Body of pancreas (tissue), 4 donors: Measurements from ENCODE around the gene ARHGAP27. TPM values are rescaled to one million over a fixed set of nuclear protein-coding genes. Genes with fewer than 3 reads are reported as not detected.

Source experiments
- ATAC-seq: fragments of 150-250 bp; one replicate; pipeline ENCODE4 v1.9.1; 2016
- DNase-seq, 4 donors: peaks; one replicate each; pipeline ENCODE4 v3.0.0-alpha.2; 2019
- H3K27ac ChIP-seq, 4 donors: fragments of 200-600 bp; sonication (generic); 1 replicate in 3 of 4; 2 replicates in 1 of 4; pipeline versions ENCODE4 v1.5.1 to v1.6.1; 2016 to 2019; ENCODE audit warnings: mild to moderate bottlenecking in 1 of 4, mixed read lengths in 1 of 4, moderate library complexity in 1 of 4
- H3K27me3 ChIP-seq, 2 donors: fragments of 200-600 bp; sonication (generic); one replicate each; pipeline ENCODE4 v1.6.0; 2016; ENCODE audit warnings: mild to moderate bottlenecking in 1 of 2
- H3K36me3 ChIP-seq, 2 donors: fragments of 200-600 bp; sonication (generic); replicated peaks in 1 of 2; 2 replicates each; pipeline ENCODE4 v1.5.1; 2016; ENCODE audit warnings: low read depth in 2 of 2; ENCODE audit not compliant: insufficient read depth in 1 of 2
- H3K4me1 ChIP-seq: fragments of 200-600 bp; sonication (generic); one replicate; pipeline ENCODE4 v1.6.0; 2016
- H3K4me3 ChIP-seq, 2 donors: fragments of 200-600 bp; sonication (generic); 1 replicate in 1 of 2; 2 replicates in 1 of 2; pipeline ENCODE4 v1.5.1; 2016 to 2019
- H3K9me3 ChIP-seq, 3 donors: fragments of 200-600 bp; sonication (generic); 1 replicate in 2 of 3; 2 replicates in 1 of 3; pipeline ENCODE4 v1.5.1; 2016
- CTCF ChIP-seq, 7 experiments: fragments of 450-650 bp in 4 of 7; fragments of 200-600 bp in 3 of 7; sonication (generic) in 3 of 7; IDR thresholded peaks; one replicate each; pipeline ENCODE4 v1.5.1; 2016 to 2019; ENCODE audit warnings: antibody characterized with exemption in 7 of 7
- POLR2A ChIP-seq, 3 donors: fragments of 450-650 bp; IDR thresholded peaks; one replicate each; pipeline ENCODE4 v1.6.1; 2016; ENCODE audit warnings: antibody characterized with exemption in 3 of 3, mild to moderate bottlenecking in 2 of 3
- WGBS, 2 donors: methylation state at CpG; one replicate each; pipeline ENCODE4 v1.1.5; 2017; 5-methylcytosine and 5-hydroxymethylcytosine counted together
- intact Hi-C: fragments of 100-400 bp; cut with DNase I; formaldehyde crosslinking; loops from one replicate; pipeline ENCODE4 v1.15.1; 2023
- total RNA-seq, 2 donors: library from RNA; depleted of rRNA; stranded (reverse); fragments of >200 nt; gene quantifications; one replicate each; pipeline ENCODE4 v1.1.0, GENCODE V29; 2016

ARHGAP27 gene
- total RNA-seq, 2 donors from 2014 or later, result 12.7 to 35.3 TPM

- Histone ChIP-seq H3K9me3 (no peaks in the 10 kb centered on the region), H3K36me3 (no peaks in the 10 kb centered on the region), H3K4me1 (no peaks in the 10 kb centered on the region), H3K27ac (peak overlapping the region in 1 of 4 donors; percentile 71), H3K4me3 (no peak overlapping the region), H3K27me3 (no peaks in the 10 kb centered on the region)
- 55% methylated on average over 5 of the region's 5 CpGs; no CpG with 5 or more reads in 1 of the 2 donors for WGBS, 2 donors
- TF ChIP-seq POLR2A (IDR thresholded peaks at IDR 0.05) (no peak), CTCF (IDR thresholded peaks at IDR 0.05) (no peak)
- DNase-seq, result no peak
- intact Hi-C loops, result no loop called here
- ATAC-seq, result no peak
Measured at GRCh38 chr17:45409659-45410076, 23.0 kb downstream of the ARHGAP27 start.

DNA sequence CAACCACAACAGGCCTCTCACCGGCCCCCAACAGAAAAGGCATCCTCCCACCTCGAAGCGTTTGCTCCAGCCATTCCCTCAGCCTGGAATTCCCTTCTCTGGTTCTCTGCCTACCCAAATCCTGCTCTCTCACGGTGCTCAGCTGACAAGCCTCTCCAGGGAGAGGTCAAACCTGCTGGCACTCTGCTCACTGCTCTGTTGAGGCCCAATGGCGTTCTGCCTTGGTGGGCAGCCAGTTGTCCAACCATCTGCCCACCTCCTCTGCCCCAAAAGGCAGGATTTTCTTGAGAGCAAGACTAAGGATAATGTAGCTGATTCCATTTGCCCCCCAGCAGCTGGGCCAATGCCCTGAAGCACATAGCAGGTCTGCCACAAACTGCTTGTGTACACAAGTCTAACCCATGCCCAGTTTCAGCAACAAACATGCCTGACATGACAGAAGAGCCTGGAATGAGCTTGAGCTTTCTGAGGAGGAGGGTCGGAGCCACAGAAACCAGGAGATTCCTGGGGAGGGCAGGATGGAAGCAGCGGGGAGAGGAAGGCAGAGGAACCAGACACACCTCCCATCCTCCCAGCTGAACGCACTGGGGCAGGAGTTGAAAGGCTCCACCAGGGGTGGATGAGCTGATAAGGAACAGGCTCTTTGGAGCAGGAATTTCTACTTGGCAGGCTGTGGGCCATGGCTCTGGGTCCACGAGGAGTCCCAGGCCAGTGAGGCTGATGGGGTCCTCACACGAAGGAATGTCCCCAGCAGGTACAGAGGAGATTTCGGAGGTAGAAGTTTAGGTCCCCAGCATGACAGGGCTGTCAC lies 23.9 kb downstream of the ARHGAP27 start:
- intact Hi-C loops, result no loop called here
- H3K27ac ChIP-seq, result no peak overlapping the region

DNA sequence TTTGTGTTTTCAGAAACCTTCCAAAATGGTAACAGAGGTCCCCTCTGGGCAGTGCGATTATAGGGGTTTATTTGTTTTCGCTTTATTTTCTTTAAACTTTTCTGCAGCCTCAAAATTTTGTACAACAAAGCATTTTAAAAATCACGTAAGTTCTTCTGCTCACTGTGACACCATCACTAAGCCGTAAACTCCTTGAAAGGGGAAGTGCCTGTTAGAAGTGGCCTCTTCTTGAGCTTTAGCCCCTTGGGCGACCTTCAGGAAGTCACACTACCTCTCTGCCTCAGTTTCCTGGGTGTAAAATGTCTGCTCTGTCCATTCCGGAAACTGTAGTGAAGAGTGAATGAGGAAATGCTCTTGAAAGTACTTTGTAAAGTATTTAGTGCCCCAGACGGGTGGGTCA lies 26.6 kb downstream of the ARHGAP27 start:
- H3K4me1 ChIP-seq, result no peaks in the 10 kb centered on the region

More for the DNA sequence above, 23.9 kb downstream of the ARHGAP27 start:
- Histone ChIP-seq H3K27me3 (no peaks in the 10 kb centered on the region), H3K4me1 (no peaks in the 10 kb centered on the region), H3K36me3 (no peaks in the 10 kb centered on the region), H3K4me3 (no peak overlapping the region), H3K9me3 (no peaks in the 10 kb centered on the region)
- no peak for DNase-seq
- 59 to 70% methylated on average over 11 of the region's 11 CpGs for WGBS, 2 donors
- TF ChIP-seq POLR2A (IDR thresholded peaks at IDR 0.05) (no peak), CTCF (IDR thresholded peaks at IDR 0.05) (no peak)
- no peak for ATAC-seq

GRCh38 chr17:45405250-45406086 lies 27.2 kb downstream of the ARHGAP27 start:
- TF ChIP-seq POLR2A (IDR thresholded peaks at IDR 0.05), result no peak
- TF ChIP-seq CTCF (IDR thresholded peaks at IDR 0.05), result no peak
- intact Hi-C loops, result no loop called here
- Histone ChIP-seq H3K4me1 (no peaks in the 10 kb centered on the region), H3K27me3 (no peaks in the 10 kb centered on the region), H3K27ac (no peak overlapping the region), H3K9me3 (no peaks in the 10 kb centered on the region), H3K36me3 (peaks cover 0 to 4% of the 10 kb centered on the region in 2 donors), H3K4me3 (no peak overlapping the region)
- peak; percentile 28 for ATAC-seq
- DNase-seq, result peak in 2 of 4 donors; percentile 41 to 55
- 63 to 65% methylated on average over 12 to 42 of the region's 48 CpGs for WGBS, 2 donors

More for the DNA sequence above, 26.6 kb downstream of the ARHGAP27 start:
- TF ChIP-seq POLR2A (IDR thresholded peaks at IDR 0.05), result no peak
- TF ChIP-seq CTCF (IDR thresholded peaks at IDR 0.05), result no peak
- Histone ChIP-seq H3K4me3 (no peak overlapping the region), H3K9me3 (no peaks in the 10 kb centered on the region), H3K36me3 (peaks cover 0 to 2% of the 10 kb centered on the region in 2 donors), H3K27me3 (no peaks in the 10 kb centered on the region), H3K27ac (no peak overlapping the region)
- 72 to 78% methylated on average over 7 of the region's 7 CpGs for WGBS, 2 donors
- no peak for ATAC-seq
- no peak for DNase-seq
- intact Hi-C loops, result no loop called here
